Endothelial cell (in vitro differentiated cells): ENCODE data around the gene TGFBR3. TPM values are rescaled to one million over a fixed set of nuclear protein-coding genes. Genes with fewer than 3 reads are reported as not detected.
"Not testable (repeated sequence)": the region's sequence is repeated elsewhere in the genome, so short reads cannot be mapped to it uniquely, and the experiment has no call there.

ENCODE experiments used
- DNase-seq: peaks from one replicate; pipeline ENCODE4 v3.0.0; 2021; ENCODE audit warnings: low spot score
- H3K27ac Mint-ChIP-seq: one replicate; pipeline ENCODE4 v1.8.0; 2021; ENCODE audit warnings: mixed read lengths, inconsistent platforms; ENCODE audit not compliant: unreplicated experiment
- H3K27me3 Mint-ChIP-seq: one replicate; pipeline ENCODE4 v1.8.0; 2021; ENCODE audit warnings: mild to moderate bottlenecking, moderate library complexity, mixed read lengths, inconsistent platforms; ENCODE audit not compliant: unreplicated experiment
- H3K36me3 Mint-ChIP-seq: one replicate; pipeline ENCODE4 v1.8.0; 2021; ENCODE audit warnings: mild to moderate bottlenecking, low read depth, mixed read lengths, inconsistent platforms; ENCODE audit not compliant: unreplicated experiment
- H3K4me1 Mint-ChIP-seq: one replicate; pipeline ENCODE4 v1.8.0; 2021; ENCODE audit warnings: mild to moderate bottlenecking, mixed read lengths, inconsistent platforms; ENCODE audit not compliant: unreplicated experiment
- H3K4me3 Mint-ChIP-seq: one replicate; pipeline ENCODE4 v1.8.0; 2021; ENCODE audit warnings: mild to moderate bottlenecking, mixed read lengths, inconsistent platforms; ENCODE audit not compliant: unreplicated experiment
- H3K9me3 Mint-ChIP-seq: one replicate; pipeline ENCODE4 v1.8.0; 2021; ENCODE audit warnings: mixed read lengths, inconsistent platforms; ENCODE audit not compliant: unreplicated experiment
- CTCF ChIP-seq: fragments of 200-600 bp; sonication (generic); IDR thresholded peaks from one replicate; pipeline ENCODE4 v1.5.0; 2021; ENCODE audit warnings: antibody characterized with exemption; ENCODE audit not compliant: unreplicated experiment
- total RNA-seq: library from RNA; stranded (reverse); fragmentation: NEBNext Ultra II Directional; extraction: Animal tissue kit (Norgen Biotek cat#: 25700); gene quantifications from one replicate; pipeline ENCODE4 v1.2.1, GENCODE V29; 2021; ENCODE audit not compliant: unreplicated experiment

TGFBR3 gene
- total RNA-seq, 1 donor from 2014 or later = 39.2 TPM

- Mint-ChIP-seq H3K4me3 (no peak overlapping the region), H3K36me3 (peaks cover 11% of the 10 kb centered on the region), H3K27ac (no peak overlapping the region), H3K9me3 (no peaks in the 10 kb centered on the region), H3K27me3 (no peaks in the 10 kb centered on the region), H3K4me1 (no peaks in the 10 kb centered on the region)
- TF ChIP-seq CTCF = no peak
- DNase-seq = no peak
These were observed 28.3 kb downstream of the TGFBR3 start for GRCh38 chr1:91857557-91858239.

- DNase-seq = no peak
- Mint-ChIP-seq H3K4me3 (no peak overlapping the region), H3K27ac (no peak overlapping the region), H3K4me1 (no peaks in the 10 kb centered on the region), H3K9me3 (no peaks in the 10 kb centered on the region), H3K27me3 (no peaks in the 10 kb centered on the region), H3K36me3 (peaks cover 11% of the 10 kb centered on the region)
- no peak for TF ChIP-seq CTCF
These were observed 29.0 kb downstream of the TGFBR3 start for GRCh38 chr1:91856996-91857395.

- no peak for TF ChIP-seq CTCF
- Mint-ChIP-seq H3K27me3 (no peaks in the 10 kb centered on the region), H3K36me3 (peaks cover 6% of the 10 kb centered on the region), H3K9me3 (no peaks in the 10 kb centered on the region), H3K4me1 (no peaks in the 10 kb centered on the region), H3K27ac (no peak overlapping the region), H3K4me3 (no peak overlapping the region)
- DNase-seq = no peak
These were observed 31.0 kb downstream of the TGFBR3 start for GRCh38 chr1:91854852-91855534.

GRCh38 chr1:91853397-91853796 is 32.6 kb downstream of the TGFBR3 start:
- Mint-ChIP-seq H3K4me1 (no peaks in the 10 kb centered on the region), H3K9me3 (no peaks in the 10 kb centered on the region), H3K27ac (no peak overlapping the region), H3K4me3 (peak overlapping the region; percentile 42), H3K36me3 (peaks cover 4% of the 10 kb centered on the region), H3K27me3 (peaks cover 1% of the 10 kb centered on the region)
- no peak for DNase-seq
- no peak for TF ChIP-seq CTCF

GRCh38 chr1:91852011-91852410 is 33.9 kb downstream of the TGFBR3 start:
- not testable (repeated sequence) for DNase-seq, H3K27ac Mint-ChIP-seq, H3K27me3 Mint-ChIP-seq, H3K9me3 Mint-ChIP-seq, H3K36me3 Mint-ChIP-seq, H3K4me3 Mint-ChIP-seq, H3K4me1 Mint-ChIP-seq
